DOHH2 (cell line): ENCODE results near the gene ZWILCH.

Experiments
- H3F3A ChIP-seq: fragments of 200-600 bp; sonication (generic), shearing (Covaris generic); 2 replicates; pipeline ENCODE4 v1.6.0; 2016; ENCODE audit warnings: antibody characterized with exemption, mild to moderate bottlenecking; ENCODE audit not compliant: control insufficient read depth, insufficient read depth
- H3K27ac ChIP-seq: fragments of 200-600 bp; sonication (generic); 2 replicates; pipeline ENCODE4 v1.5.1; 2014; ENCODE audit warnings: low read depth, mild to moderate bottlenecking, low read length, moderate library complexity
- H3K27me3 ChIP-seq: fragments of 200-600 bp; sonication (generic); 2 replicates; pipeline ENCODE4 v1.6.1; 2014; ENCODE audit warnings: mild to moderate bottlenecking, low read length, mixed read lengths; ENCODE audit not compliant: control insufficient read depth
- H3K36me3 ChIP-seq: fragments of 200-600 bp; sonication (generic); 2 replicates; pipeline ENCODE4 v1.6.1; 2014; ENCODE audit warnings: mild to moderate bottlenecking, low read length, moderate library complexity, mixed read lengths; ENCODE audit not compliant: control insufficient read depth
- H3K4me1 ChIP-seq: fragments of 200-600 bp; sonication (generic); 2 replicates; pipeline ENCODE4 v1.6.1; 2014; ENCODE audit warnings: mild to moderate bottlenecking, low read length, mixed read lengths; ENCODE audit not compliant: control insufficient read depth
- H3K4me2 ChIP-seq: fragments of 200-600 bp; sonication (generic); 2 replicates; pipeline ENCODE4 v1.6.0; 2014; ENCODE audit warnings: mild to moderate bottlenecking, low read length, moderate library complexity
- H3K4me3 ChIP-seq: fragments of 200-600 bp; sonication (generic); 2 replicates; pipeline ENCODE4 v1.5.1; 2014; ENCODE audit warnings: mild to moderate bottlenecking, low read length, mixed read lengths
- H3K79me2 ChIP-seq: fragments of 200-600 bp; sonication (generic); 2 replicates; pipeline ENCODE4 v1.6.1; 2014; ENCODE audit warnings: mild to moderate bottlenecking, low read length, mixed read lengths; ENCODE audit not compliant: control insufficient read depth
- H3K9me2 ChIP-seq: fragments of 200-600 bp; sonication (generic); replicated peaks from 2 replicates; pipeline ENCODE4 v1.6.1; 2014; ENCODE audit warnings: mild to moderate bottlenecking, low read length, mixed read lengths; ENCODE audit not compliant: control insufficient read depth
- H3K9me3 ChIP-seq: fragments of 200-600 bp; sonication (generic); 2 replicates; pipeline ENCODE4 v1.6.1; 2014; ENCODE audit warnings: antibody characterized with exemption, low read length, mixed read lengths; ENCODE audit not compliant: control insufficient read depth, insufficient read depth
- H4K20me1 ChIP-seq: fragments of 200-600 bp; sonication (generic); 2 replicates; pipeline ENCODE4 v1.6.0; 2014; ENCODE audit warnings: low read depth, mild to moderate bottlenecking, antibody characterized with exemption, low read length, moderate library complexity; ENCODE audit not compliant: control insufficient read depth, insufficient read depth
- EZH2phosphoT487 ChIP-seq: fragments of 200-600 bp; sonication (generic); IDR thresholded peaks from 2 replicates; pipeline ENCODE4 v1.6.1; 2017; ENCODE audit warnings: borderline replicate concordance, mild to moderate bottlenecking, antibody characterized with exemption, low read length, moderate library complexity, mixed read lengths
- TF ChIP-seq, protein P1 (sequence below): fragments of 200-600 bp; sonication (generic); IDR thresholded peaks from one replicate; pipeline ENCODE4 v1.5.1; 2014; ENCODE audit warnings: antibody characterized with exemption, mild to moderate bottlenecking, low read depth, low read length; ENCODE audit not compliant: poor library complexity, severe bottlenecking

The ZWILCH gene

DNA sequence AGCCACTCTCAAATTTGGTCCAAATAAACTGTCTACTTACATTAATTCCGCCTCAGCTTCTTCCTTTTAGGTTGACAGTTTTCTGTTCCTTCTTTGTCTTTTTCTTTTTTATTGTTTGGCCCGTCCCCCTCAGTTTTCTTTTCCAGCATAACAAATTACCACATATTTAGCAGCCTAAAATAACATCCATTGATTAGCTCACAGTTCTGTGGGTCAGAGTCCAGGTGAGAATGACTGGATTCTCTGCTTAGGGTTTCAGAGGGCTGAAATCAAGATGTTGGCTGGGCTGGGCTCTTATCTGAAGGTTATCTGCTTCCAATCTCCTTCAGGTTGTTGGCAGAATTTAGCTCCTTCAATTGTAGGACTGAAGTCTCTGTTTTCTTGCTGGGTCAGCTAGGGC, 85.3 kb downstream of the ZWILCH start:
- Histone ChIP-seq H3K27me3 (no peaks in the 10 kb centered on the region), H3K9me2 (no peaks in the 10 kb centered on the region), H3K9me3 (no peaks in the 10 kb centered on the region), H3K36me3 (no peaks in the 10 kb centered on the region), H3K4me2 (no peak overlapping the region), H3K79me2 (no peaks in the 10 kb centered on the region), H3F3A (peaks cover 2% of the 10 kb centered on the region; the same call in 1 of the 2 replicates), H3K4me3 (no peak overlapping the region), H3K4me1 (peaks cover 6% of the 10 kb centered on the region; the same call in 1 of the 2 replicates), H4K20me1 (no peaks in the 10 kb centered on the region), H3K27ac (no peak overlapping the region)
- TF ChIP-seq, protein P1, sequence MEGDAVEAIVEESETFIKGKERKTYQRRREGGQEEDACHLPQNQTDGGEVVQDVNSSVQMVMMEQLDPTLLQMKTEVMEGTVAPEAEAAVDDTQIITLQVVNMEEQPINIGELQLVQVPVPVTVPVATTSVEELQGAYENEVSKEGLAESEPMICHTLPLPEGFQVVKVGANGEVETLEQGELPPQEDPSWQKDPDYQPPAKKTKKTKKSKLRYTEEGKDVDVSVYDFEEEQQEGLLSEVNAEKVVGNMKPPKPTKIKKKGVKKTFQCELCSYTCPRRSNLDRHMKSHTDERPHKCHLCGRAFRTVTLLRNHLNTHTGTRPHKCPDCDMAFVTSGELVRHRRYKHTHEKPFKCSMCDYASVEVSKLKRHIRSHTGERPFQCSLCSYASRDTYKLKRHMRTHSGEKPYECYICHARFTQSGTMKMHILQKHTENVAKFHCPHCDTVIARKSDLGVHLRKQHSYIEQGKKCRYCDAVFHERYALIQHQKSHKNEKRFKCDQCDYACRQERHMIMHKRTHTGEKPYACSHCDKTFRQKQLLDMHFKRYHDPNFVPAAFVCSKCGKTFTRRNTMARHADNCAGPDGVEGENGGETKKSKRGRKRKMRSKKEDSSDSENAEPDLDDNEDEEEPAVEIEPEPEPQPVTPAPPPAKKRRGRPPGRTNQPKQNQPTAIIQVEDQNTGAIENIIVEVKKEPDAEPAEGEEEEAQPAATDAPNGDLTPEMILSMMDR = no peak
- TF ChIP-seq EZH2phosphoT487 = no peak

DNA sequence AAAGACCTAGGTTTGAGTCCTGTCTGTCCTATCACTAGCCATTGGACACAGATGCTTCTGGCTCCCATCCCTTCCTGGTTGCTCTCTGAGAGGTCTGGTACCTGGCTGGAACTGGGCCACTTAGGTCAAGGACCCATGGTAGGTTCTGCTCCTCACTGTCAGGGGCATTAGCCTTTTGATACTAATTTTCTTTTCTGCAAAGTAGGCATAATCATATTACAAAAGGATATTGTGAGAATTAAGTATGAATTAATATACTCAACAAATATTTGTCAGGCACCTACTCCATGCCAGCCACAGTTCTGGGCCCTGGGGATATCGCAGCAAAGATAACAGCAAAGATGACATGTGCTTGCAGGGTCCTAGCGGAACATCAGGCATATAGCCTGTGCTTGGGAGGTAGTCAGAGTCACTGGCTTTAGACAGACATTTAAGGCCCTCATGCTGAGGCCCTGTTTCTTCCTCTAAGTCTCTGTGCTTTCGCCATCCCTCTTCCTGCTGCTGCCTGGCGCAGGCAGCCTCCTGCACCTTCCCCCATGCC, 86.3 kb downstream of the ZWILCH start:
- H3F3A ChIP-seq = peaks cover 2% of the 10 kb centered on the region; the same call in 1 of the 2 replicates
- H3K79me2 ChIP-seq = no peaks in the 10 kb centered on the region
- H3K4me1 ChIP-seq = peaks cover 6% of the 10 kb centered on the region; the same call in 1 of the 2 replicates
- H3K27me3 ChIP-seq = no peaks in the 10 kb centered on the region
- H3K27ac ChIP-seq = no peak overlapping the region
- H3K36me3 ChIP-seq = no peaks in the 10 kb centered on the region
- H3K9me3 ChIP-seq = no peaks in the 10 kb centered on the region
- TF ChIP-seq EZH2phosphoT487 = no peak
- TF ChIP-seq, protein P1 = no peak
- no peaks in the 10 kb centered on the region for H4K20me1 ChIP-seq
- H3K9me2 ChIP-seq = no peaks in the 10 kb centered on the region
- no peak overlapping the region for H3K4me2 ChIP-seq
- no peak overlapping the region for H3K4me3 ChIP-seq

DNA sequence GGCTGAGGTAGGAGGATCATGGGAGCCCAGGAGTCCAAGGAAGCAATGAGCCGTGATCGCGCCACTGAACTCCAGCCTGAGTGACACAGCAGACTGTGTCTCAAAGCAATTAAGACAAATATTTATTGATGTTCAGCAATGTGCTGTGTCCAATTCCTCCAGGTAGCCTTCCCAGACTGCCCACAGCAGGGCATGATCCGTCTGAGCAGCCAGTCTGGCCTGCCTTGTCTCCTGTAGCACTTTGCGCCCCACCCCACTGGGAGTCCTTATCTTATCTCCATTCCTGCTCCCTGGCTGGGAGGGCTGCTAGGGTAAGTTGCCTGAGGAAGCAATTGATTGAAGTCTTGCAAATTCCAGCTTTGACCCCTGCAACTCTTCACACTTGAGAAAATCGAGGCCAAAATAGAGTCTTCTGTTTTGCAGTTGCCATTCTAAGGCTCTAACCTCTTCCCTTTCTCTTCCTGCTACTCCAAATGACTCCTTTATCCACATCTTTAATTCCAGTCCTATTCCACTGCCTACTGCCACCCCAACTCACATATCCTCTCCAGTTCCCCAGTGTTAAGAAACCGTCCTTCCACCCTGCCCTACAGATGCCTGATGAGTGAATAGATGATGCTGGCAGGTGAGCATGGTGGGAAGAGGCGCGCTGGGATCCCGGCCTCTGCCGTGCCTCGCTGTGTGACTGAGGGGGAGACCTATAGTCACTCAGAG, 87.5 kb downstream of the ZWILCH start:
- no peak overlapping the region for H3K27ac ChIP-seq
- no peaks in the 10 kb centered on the region for H4K20me1 ChIP-seq
- H3K79me2 ChIP-seq = no peaks in the 10 kb centered on the region
- no peaks in the 10 kb centered on the region for H3K27me3 ChIP-seq
- no peaks in the 10 kb centered on the region for H3K4me1 ChIP-seq
- H3K9me3 ChIP-seq = no peaks in the 10 kb centered on the region
- H3K4me3 ChIP-seq = no peak overlapping the region
- H3K36me3 ChIP-seq = no peaks in the 10 kb centered on the region
- H3K4me2 ChIP-seq = no peak overlapping the region
- H3F3A ChIP-seq = no peaks in the 10 kb centered on the region
- H3K9me2 ChIP-seq = no peaks in the 10 kb centered on the region
- TF ChIP-seq, protein P1 = no peak
- no peak for TF ChIP-seq EZH2phosphoT487
